H9 (cell line): ENCODE results near the gene ZFP28. TPM values are rescaled to one million over a fixed set of nuclear protein-coding genes. Genes with fewer than 3 reads are reported as not detected.

Source experiments
- DNase-seq: peaks from one replicate; pipeline ENCODE4 v3.0.0-alpha.2; 2017
- H2AFZ ChIP-seq: one replicate; pipeline ENCODE4 v1.6.1; 2013; ENCODE audit warnings: mild to moderate bottlenecking, low read length, control low read depth, moderate library complexity
- H2AK5ac ChIP-seq: 2 replicates; pipeline ENCODE4 v1.6.1; 2013; ENCODE audit warnings: low read length, control low read depth, mixed read lengths; ENCODE audit not compliant: insufficient read length
- H2BK120ac ChIP-seq: one replicate; pipeline ENCODE4 v1.6.1; 2013; ENCODE audit warnings: low read depth, mild to moderate bottlenecking, low read length, control low read depth, inconsistent platforms; ENCODE audit not compliant: poor library complexity, severe bottlenecking
- H2BK12ac ChIP-seq: 2 replicates; pipeline ENCODE4 v1.6.1; 2013; ENCODE audit warnings: low read length, control low read depth, mixed read lengths, low read depth; ENCODE audit not compliant: insufficient read length
- H2BK15ac ChIP-seq: 2 replicates; pipeline ENCODE4 v1.6.1; 2013; ENCODE audit warnings: low read depth, low read length, control low read depth
- H2BK20ac ChIP-seq: one replicate; pipeline ENCODE4 v1.6.1; 2013; ENCODE audit warnings: low read depth, mild to moderate bottlenecking, low read length, control low read depth, inconsistent platforms; ENCODE audit not compliant: poor library complexity, severe bottlenecking
- H2BK5ac ChIP-seq: 2 replicates; pipeline ENCODE4 v1.6.1; 2013; ENCODE audit warnings: low read length, control low read depth, mixed read lengths; ENCODE audit not compliant: insufficient read length
- H3K14ac ChIP-seq: 2 replicates; pipeline ENCODE4 v1.6.1; 2013; ENCODE audit warnings: low read length, control low read depth; ENCODE audit not compliant: insufficient read depth
- H3K18ac ChIP-seq: 2 replicates; pipeline ENCODE4 v1.6.1; 2013; ENCODE audit warnings: low read depth, mild to moderate bottlenecking, mixed read lengths, low read length, control low read depth; ENCODE audit not compliant: insufficient read length
- H3K23ac ChIP-seq: 2 replicates; pipeline ENCODE4 v1.6.1; 2013; ENCODE audit warnings: low read length, control low read depth, mixed read lengths, low read depth; ENCODE audit not compliant: insufficient read length
- H3K23me2 ChIP-seq: 2 replicates; pipeline ENCODE4 v1.6.1; 2013; ENCODE audit warnings: low read depth, mild to moderate bottlenecking, mixed read lengths, low read length, control low read depth; ENCODE audit not compliant: insufficient read length, poor library complexity, severe bottlenecking
- H3K27ac ChIP-seq: 2 replicates; pipeline ENCODE4 v1.5.1; 2013; ENCODE audit warnings: low read length, control low read depth, mixed read lengths, low read depth; ENCODE audit not compliant: insufficient read length
- H3K27me3 ChIP-seq: 2 replicates; pipeline ENCODE4 v1.6.1; 2013; ENCODE audit warnings: low read length, control low read depth, inconsistent platforms; ENCODE audit not compliant: insufficient read depth
- H3K4ac ChIP-seq: 2 replicates; pipeline ENCODE4 v1.6.1; 2013; ENCODE audit warnings: low read depth, mild to moderate bottlenecking, control low read depth, inconsistent platforms, low read length, moderate library complexity
- H3K4me1 ChIP-seq: 2 replicates; pipeline ENCODE4 v1.6.1; 2013; ENCODE audit warnings: low read length, control low read depth, inconsistent platforms; ENCODE audit not compliant: insufficient read depth
- H3K4me2 ChIP-seq: 2 replicates; pipeline ENCODE4 v1.6.1; 2013; ENCODE audit warnings: low read length, control low read depth, mixed read lengths; ENCODE audit not compliant: insufficient read length, insufficient read depth
- H3K56ac ChIP-seq: 2 replicates; pipeline ENCODE4 v1.6.1; 2013; ENCODE audit warnings: low read depth, mild to moderate bottlenecking, mixed read lengths, low read length, control low read depth; ENCODE audit not compliant: insufficient read length
- H3K79me1 ChIP-seq: 2 replicates; pipeline ENCODE4 v1.6.1; 2013; ENCODE audit warnings: low read depth, mild to moderate bottlenecking, moderate library complexity, low read length, control low read depth, inconsistent platforms; ENCODE audit not compliant: insufficient read depth, poor library complexity, severe bottlenecking
- H3K79me2 ChIP-seq: 2 replicates; pipeline ENCODE4 v1.6.1; 2013; ENCODE audit warnings: low read length, control low read depth, inconsistent platforms; ENCODE audit not compliant: insufficient read depth
- H3K9ac ChIP-seq: 2 replicates; pipeline ENCODE4 v1.6.1; 2013; ENCODE audit warnings: low read length, control low read depth, mixed read lengths; ENCODE audit not compliant: insufficient read length; ENCODE audit errors: extremely low read depth
- H3K9me3 ChIP-seq: one replicate; pipeline ENCODE4 v1.6.1; 2013; ENCODE audit warnings: low read depth, low read length, inconsistent platforms; ENCODE audit not compliant: control insufficient read depth
- H3T11ph ChIP-seq: one replicate; pipeline ENCODE4 v1.6.1; 2013; ENCODE audit warnings: mild to moderate bottlenecking, low read length, control low read depth, inconsistent platforms
- H4K20me1 ChIP-seq: one replicate; pipeline ENCODE4 v1.6.1; 2013; ENCODE audit not compliant: control insufficient read depth, insufficient read length, insufficient read depth
- H4K5ac ChIP-seq: 2 replicates; pipeline ENCODE4 v1.6.1; 2013; ENCODE audit warnings: low read depth, mild to moderate bottlenecking, mixed read lengths, low read length, control low read depth; ENCODE audit not compliant: insufficient read length
- H4K8ac ChIP-seq: replicated peaks from 2 replicates; pipeline ENCODE4 v1.6.1; 2013; ENCODE audit warnings: low read length, control low read depth, mixed read lengths, low read depth; ENCODE audit not compliant: insufficient read length
- H4K91ac ChIP-seq: 2 replicates; pipeline ENCODE4 v1.6.1; 2013; ENCODE audit warnings: low read depth, mild to moderate bottlenecking, moderate library complexity, mixed read lengths, low read length, control low read depth; ENCODE audit not compliant: insufficient read length
- H3K27ac Mint-ChIP-seq, 3 experiments: 2 replicates in 2 of 3; 3 replicates in 1 of 3; pipeline ENCODE4 v1.8.0; 2020 to 2021; ENCODE audit warnings: mixed read lengths in 3 of 3, mild to moderate bottlenecking in 1 of 3, moderate library complexity in 1 of 3
- H3K27me3 Mint-ChIP-seq: 2 replicates; pipeline ENCODE4 v1.8.0; 2021; ENCODE audit warnings: low read depth, mild to moderate bottlenecking, moderate library complexity, mixed read lengths
- H3K36me3 Mint-ChIP-seq, 3 experiments: 2 replicates in 2 of 3; 3 replicates in 1 of 3; pipeline ENCODE4 v1.8.0; 2020 to 2021; ENCODE audit warnings: low read depth in 3 of 3, mixed read lengths in 3 of 3; ENCODE audit not compliant: insufficient read depth in 1 of 3
- H3K4me1 Mint-ChIP-seq, 2 experiments: 2 replicates each; pipeline ENCODE4 v1.8.0; 2020; ENCODE audit warnings: mixed read lengths in 2 of 2
- H3K4me3 Mint-ChIP-seq, 2 experiments: 2 replicates in 1 of 2; 3 replicates in 1 of 2; pipeline ENCODE4 v1.8.0; 2020 to 2021; ENCODE audit warnings: mild to moderate bottlenecking in 2 of 2, mixed read lengths in 2 of 2, moderate library complexity in 1 of 2
- H3K9me3 Mint-ChIP-seq, 2 experiments: 2 replicates in 1 of 2; 3 replicates in 1 of 2; pipeline ENCODE4 v1.8.0; 2020; ENCODE audit warnings: mild to moderate bottlenecking in 2 of 2, mixed read lengths in 2 of 2, moderate library complexity in 1 of 2
- CTCF ChIP-seq: fragments of 200-600 bp; sonication (generic); conservative IDR thresholded peaks from 3 replicates; pipeline ENCODE4 v1.8.0; 2021; ENCODE audit warnings: antibody characterized with exemption, mild to moderate bottlenecking
- WGBS: extraction: QIAGEN DNeasy Blood & Tissue Kit; methylation state at CpG from one replicate; pipeline ENCODE4 v1.1.7; 2013; ENCODE audit warnings: missing lambda C conversion rate, low lambda C conversion rate, mixed read lengths; ENCODE audit not compliant: insufficient read length; ENCODE audit errors: extremely low coverage; 5-methylcytosine and 5-hydroxymethylcytosine counted together
- total RNA-seq: library from RNA; stranded (reverse); gene quantifications from 2 replicates; pipeline ENCODE4 v1.2.1, GENCODE V29; 2021

Gene ZFP28
- total RNA-seq, 1 experiment from 2014 or later, result 3.8 TPM

GRCh38 chr19:56603829-56604228 is 65.1 kb downstream of the ZFP28 start:
- no peak overlapping the region for H2BK120ac ChIP-seq
- H3K18ac ChIP-seq, result no peak overlapping the region
- peaks cover 6% of the 10 kb centered on the region for H3K79me1 ChIP-seq
- Mint-ChIP-seq H3K4me1 (no peaks in the 10 kb centered on the region), H3K4me3 (no peak overlapping the region), H3K36me3 (peaks cover 63 to 70% (median 68%) of the 10 kb centered on the region in 3 experiments), H3K27me3 (no peaks in the 10 kb centered on the region), H3K27ac (no peak overlapping the region), H3K9me3 (peaks cover 77 to 91% of the 10 kb centered on the region in 2 experiments)
- no peak overlapping the region for H4K5ac ChIP-seq
- no peaks in the 10 kb centered on the region for H3K27me3 ChIP-seq
- H2BK20ac ChIP-seq, result no peak overlapping the region
- H3K14ac ChIP-seq, result no peak overlapping the region
- no peak overlapping the region for H3K4ac ChIP-seq
- no peak overlapping the region for H3T11ph ChIP-seq
- no peak overlapping the region for H3K9ac ChIP-seq
- peaks cover 5% of the 10 kb centered on the region; the same call in 1 of the 2 replicates for H3K79me2 ChIP-seq
- DNase-seq, result no peak
- no peak for TF ChIP-seq CTCF
- H3K23me2 ChIP-seq, result no peaks in the 10 kb centered on the region
- no peaks in the 10 kb centered on the region for H4K20me1 ChIP-seq
- no peak overlapping the region for H3K56ac ChIP-seq
- H2AK5ac ChIP-seq, result no peak overlapping the region
- no peak overlapping the region for H3K4me2 ChIP-seq
- H2BK12ac ChIP-seq, result no peak overlapping the region
- H2AFZ ChIP-seq, result no peak overlapping the region
- H4K8ac ChIP-seq, result no peak overlapping the region
- H3K23ac ChIP-seq, result no peak overlapping the region
- no peak overlapping the region for H4K91ac ChIP-seq
- no peak overlapping the region for H2BK15ac ChIP-seq
- H3K4me1 ChIP-seq, result no peaks in the 10 kb centered on the region
- no peaks in the 10 kb centered on the region for H3K9me3 ChIP-seq
- H2BK5ac ChIP-seq, result no peak overlapping the region
- no peak overlapping the region for H3K27ac ChIP-seq
- WGBS, result no CpG with 5 or more reads among the region's 6 CpGs

Other genes starting within 250 kb of the ZFP28 start
- 9.1 and 12.5 TPM in 2 replicates for gene ZSCAN5A, start 224.1 kb upstream of the ZFP28 start, total RNA-seq
- gene ZNF582, start 145.4 kb upstream of the ZFP28 start, total RNA-seq, result 4.4 and 5.5 TPM in 2 replicates
- 2.2 and 3.3 TPM in 2 replicates for gene ZNF583, start 134.6 kb upstream of the ZFP28 start, total RNA-seq
- gene ZNF667, start 61.6 kb upstream of the ZFP28 start, total RNA-seq, result not detected in 2 replicates
- not detected in 2 replicates for gene ZNF471, start 31.1 kb upstream of the ZFP28 start, total RNA-seq
- 6.9 and 7.1 TPM in 2 replicates for gene ZNF470, start 28.5 kb downstream of the ZFP28 start, total RNA-seq
- gene ZNF71, start 56.4 kb downstream of the ZFP28 start, total RNA-seq, result 7.2 TPM in 2 replicates
- 0.26 and 0.28 TPM in 2 replicates for gene SMIM17, start 104.2 kb downstream of the ZFP28 start, total RNA-seq
- gene ZNF835, start 132.8 kb downstream of the ZFP28 start, total RNA-seq, result 0.07 and 0.18 TPM in 2 replicates